ENCODE data around the gene ACACB. TPM values are rescaled to one million over a fixed set of nuclear protein-coding genes. Genes with fewer than 3 reads are reported as not detected.

Gene ACACB
- total RNA-seq, 1 experiment from 2014 or later, result 1.0 TPM

DNA sequence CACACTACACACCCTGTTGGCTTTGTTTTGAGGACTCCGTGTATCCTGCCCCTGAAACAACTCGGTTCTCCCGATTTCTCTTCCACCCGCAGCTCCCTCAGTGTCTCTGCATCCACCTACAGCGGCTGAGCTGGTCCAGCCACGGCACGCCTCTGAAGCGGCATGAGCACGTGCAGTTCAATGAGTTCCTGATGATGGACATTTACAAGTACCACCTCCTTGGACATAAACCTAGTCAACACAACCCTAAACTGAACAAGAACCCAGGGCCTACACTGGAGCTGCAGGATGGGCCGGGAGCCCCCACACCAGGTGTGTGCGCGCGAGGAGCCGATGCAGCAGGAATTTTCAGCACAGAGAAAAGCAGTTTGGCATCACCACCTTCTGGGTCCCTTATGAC lies 33.6 kb upstream of the ACACB start:
- Mint-ChIP-seq H3K4me3 (ENCODE audit: unreplicated experiment) (no peak overlapping the region), H3K4me1 (ENCODE audit: insufficient read depth, unreplicated experiment) (no peaks in the 10 kb centered on the region), H3K27me3 (ENCODE audit: insufficient read depth, unreplicated experiment) (no peaks in the 10 kb centered on the region), H3K27ac (ENCODE audit: low read depth, unreplicated experiment) (no peak overlapping the region), H3K9me3 (ENCODE audit: unreplicated experiment) (no peaks in the 10 kb centered on the region), H3K36me3 (ENCODE audit: insufficient read depth, unreplicated experiment) (peaks cover 39% of the 10 kb centered on the region)
- DNase-seq (ENCODE audit: unreplicated experiment), result no peak
- TF ChIP-seq, protein P1, sequence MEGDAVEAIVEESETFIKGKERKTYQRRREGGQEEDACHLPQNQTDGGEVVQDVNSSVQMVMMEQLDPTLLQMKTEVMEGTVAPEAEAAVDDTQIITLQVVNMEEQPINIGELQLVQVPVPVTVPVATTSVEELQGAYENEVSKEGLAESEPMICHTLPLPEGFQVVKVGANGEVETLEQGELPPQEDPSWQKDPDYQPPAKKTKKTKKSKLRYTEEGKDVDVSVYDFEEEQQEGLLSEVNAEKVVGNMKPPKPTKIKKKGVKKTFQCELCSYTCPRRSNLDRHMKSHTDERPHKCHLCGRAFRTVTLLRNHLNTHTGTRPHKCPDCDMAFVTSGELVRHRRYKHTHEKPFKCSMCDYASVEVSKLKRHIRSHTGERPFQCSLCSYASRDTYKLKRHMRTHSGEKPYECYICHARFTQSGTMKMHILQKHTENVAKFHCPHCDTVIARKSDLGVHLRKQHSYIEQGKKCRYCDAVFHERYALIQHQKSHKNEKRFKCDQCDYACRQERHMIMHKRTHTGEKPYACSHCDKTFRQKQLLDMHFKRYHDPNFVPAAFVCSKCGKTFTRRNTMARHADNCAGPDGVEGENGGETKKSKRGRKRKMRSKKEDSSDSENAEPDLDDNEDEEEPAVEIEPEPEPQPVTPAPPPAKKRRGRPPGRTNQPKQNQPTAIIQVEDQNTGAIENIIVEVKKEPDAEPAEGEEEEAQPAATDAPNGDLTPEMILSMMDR (IDR thresholded peaks at IDR 0.05; ENCODE audit: unreplicated experiment), result no peak
- POLR2A ChIA-PET, result no interaction called here
- CTCF ChIA-PET, result interaction anchor here (1.3 kb wide), 1 partner anchor 10 kb away, joined by 4 read pairs; no protein-coding TSS in a partner anchor
- intact Hi-C loops (cut with micrococcal nuclease), result no loop called here
- BruUV-seq (replicated peaks), result no TSS peak

DNA sequence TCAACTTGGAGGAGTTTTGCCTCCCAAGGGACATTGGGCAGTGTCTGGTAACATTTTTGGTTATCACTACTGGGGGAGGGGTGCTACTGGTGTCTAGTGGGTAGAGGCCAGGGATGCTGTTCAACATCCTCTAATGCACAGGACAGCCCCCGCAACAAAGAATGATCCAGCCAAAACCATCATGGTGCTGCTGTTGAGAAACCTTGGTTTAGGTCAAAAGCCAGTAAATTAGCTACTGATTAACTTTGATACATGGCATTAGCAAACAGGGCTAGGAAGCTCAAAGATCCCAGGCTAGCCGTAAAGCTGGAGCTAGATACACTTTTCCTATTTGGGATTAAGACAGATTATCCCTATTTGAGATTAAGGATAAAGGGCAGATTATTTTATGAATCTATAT lies 32.0 kb upstream of the ACACB start:
- Mint-ChIP-seq H3K27me3 (ENCODE audit: insufficient read depth, unreplicated experiment) (no peaks in the 10 kb centered on the region), H3K4me1 (ENCODE audit: insufficient read depth, unreplicated experiment) (peaks cover 5% of the 10 kb centered on the region), H3K4me3 (ENCODE audit: unreplicated experiment) (no peak overlapping the region), H3K9me3 (ENCODE audit: unreplicated experiment) (no peaks in the 10 kb centered on the region), H3K36me3 (ENCODE audit: insufficient read depth, unreplicated experiment) (peaks cover 49% of the 10 kb centered on the region), H3K27ac (ENCODE audit: low read depth, unreplicated experiment) (no peak overlapping the region)
- ChIA-PET POLR2A (no interaction called here), CTCF (interaction anchor here (1.0 to 1.3 kb wide), 2 partner anchors 8 to 27 kb away, joined by 3 read pairs; partner anchors contain the start of gene ALKBH2)
- DNase-seq (ENCODE audit: unreplicated experiment), result no peak
- intact Hi-C loops (cut with micrococcal nuclease), result no loop called here
- BruUV-seq (replicated peaks), result no TSS peak
- TF ChIP-seq, protein P1 (IDR thresholded peaks at IDR 0.05; ENCODE audit: unreplicated experiment), result no peak

DNA sequence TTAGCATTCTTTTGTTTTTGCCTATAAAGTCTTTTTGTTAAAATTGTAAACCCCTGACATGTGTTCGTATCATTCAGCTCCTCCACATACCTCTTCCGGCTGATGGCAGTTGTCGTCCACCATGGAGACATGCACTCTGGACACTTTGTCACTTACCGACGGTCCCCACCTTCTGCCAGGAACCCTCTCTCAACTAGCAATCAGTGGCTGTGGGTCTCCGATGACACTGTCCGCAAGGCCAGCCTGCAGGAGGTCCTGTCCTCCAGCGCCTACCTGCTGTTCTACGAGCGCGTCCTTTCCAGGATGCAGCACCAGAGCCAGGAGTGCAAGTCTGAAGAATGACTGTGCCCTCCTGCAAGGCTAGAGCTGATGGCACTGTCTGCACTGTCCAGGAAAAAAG lies 30.8 kb upstream of the ACACB start:
- H3K4me3 Mint-ChIP-seq (ENCODE audit: unreplicated experiment), result no peak overlapping the region
- H3K36me3 Mint-ChIP-seq (ENCODE audit: insufficient read depth, unreplicated experiment), result peaks cover 56% of the 10 kb centered on the region
- no peak for DNase-seq (ENCODE audit: unreplicated experiment)
- no peaks in the 10 kb centered on the region for H3K27me3 Mint-ChIP-seq (ENCODE audit: insufficient read depth, unreplicated experiment)
- H3K9me3 Mint-ChIP-seq (ENCODE audit: unreplicated experiment), result no peaks in the 10 kb centered on the region
- no peak overlapping the region for H3K27ac Mint-ChIP-seq (ENCODE audit: low read depth, unreplicated experiment)
- CTCF ChIA-PET, result interaction anchor here (1.0 kb wide), 1 partner anchor 26 kb away, joined by 3 read pairs; no protein-coding TSS in a partner anchor
- intact Hi-C loops (cut with micrococcal nuclease), result no loop called here
- TF ChIP-seq, protein P1 (IDR thresholded peaks at IDR 0.05; ENCODE audit: unreplicated experiment), result no peak
- no TSS peak for BruUV-seq (replicated peaks)
- H3K4me1 Mint-ChIP-seq (ENCODE audit: insufficient read depth, unreplicated experiment), result peaks cover 5% of the 10 kb centered on the region
- POLR2A ChIA-PET, result no interaction called here

DNA sequence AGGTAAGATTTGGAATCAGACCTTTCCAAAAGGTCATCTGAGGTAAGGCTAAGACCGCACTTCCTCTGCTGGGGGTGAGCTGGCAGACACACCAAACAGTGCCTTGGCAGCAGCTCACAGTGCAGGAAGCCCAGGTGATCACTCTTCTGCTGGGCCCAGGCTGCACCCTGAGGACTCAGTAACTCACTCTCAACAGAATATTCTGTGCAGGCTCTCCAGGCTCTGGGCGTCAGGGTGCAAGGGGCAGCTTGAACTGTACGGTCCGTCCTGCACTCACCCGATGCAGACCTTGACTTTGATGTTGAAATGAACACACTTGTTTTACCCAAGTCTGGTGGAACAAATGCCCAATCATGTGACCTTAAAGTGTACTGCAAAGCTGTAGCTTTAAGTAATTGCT lies 29.1 kb upstream of the ACACB start:
- Mint-ChIP-seq H3K4me3 (ENCODE audit: unreplicated experiment) (no peak overlapping the region), H3K36me3 (ENCODE audit: insufficient read depth, unreplicated experiment) (peaks cover 65% of the 10 kb centered on the region), H3K27me3 (ENCODE audit: insufficient read depth, unreplicated experiment) (no peaks in the 10 kb centered on the region), H3K9me3 (ENCODE audit: unreplicated experiment) (no peaks in the 10 kb centered on the region), H3K4me1 (ENCODE audit: insufficient read depth, unreplicated experiment) (peaks cover 13% of the 10 kb centered on the region), H3K27ac (ENCODE audit: low read depth, unreplicated experiment) (no peak overlapping the region)
- POLR2A ChIA-PET, result interaction anchor here (0.7 to 2.6 kb wide), 4 partner anchors 10 to 35 kb away, joined by 3 to 7 read pairs (median 4); partner anchors contain the start of gene USP30
- TF ChIP-seq, protein P1 (IDR thresholded peaks at IDR 0.05; ENCODE audit: unreplicated experiment), result no peak
- BruUV-seq (replicated peaks), result no TSS peak
- CTCF ChIA-PET, result interaction anchor here (0.6 to 1.3 kb wide), 6 partner anchors 45 to 574 kb away, joined by 3 to 4 read pairs (median 3); no protein-coding TSS in a partner anchor
- no peak for DNase-seq (ENCODE audit: unreplicated experiment)
- intact Hi-C loops (cut with micrococcal nuclease), result no loop called here

Measured in MCF 10A (cell line).